Ureter (tissue), 1 donor: ENCODE data around the gene ATP2B3. TPM values are rescaled to one million over a fixed set of nuclear protein-coding genes. Genes with fewer than 3 reads are reported as not detected.

Experiments
- DNase-seq: peaks from one replicate; pipeline ENCODE4 v3.0.0-alpha.2; 2020; ENCODE audit warnings: low spot score
- total RNA-seq: library from RNA; stranded (reverse); gene quantifications from one replicate; pipeline ENCODE4 v1.2.4, GENCODE V29; 2023
- donor health status: DM: yes; HTN: yes; CAD: no.

The ATP2B3 gene
- total RNA-seq, 1 donor from 2014 or later = not detected

DNA sequence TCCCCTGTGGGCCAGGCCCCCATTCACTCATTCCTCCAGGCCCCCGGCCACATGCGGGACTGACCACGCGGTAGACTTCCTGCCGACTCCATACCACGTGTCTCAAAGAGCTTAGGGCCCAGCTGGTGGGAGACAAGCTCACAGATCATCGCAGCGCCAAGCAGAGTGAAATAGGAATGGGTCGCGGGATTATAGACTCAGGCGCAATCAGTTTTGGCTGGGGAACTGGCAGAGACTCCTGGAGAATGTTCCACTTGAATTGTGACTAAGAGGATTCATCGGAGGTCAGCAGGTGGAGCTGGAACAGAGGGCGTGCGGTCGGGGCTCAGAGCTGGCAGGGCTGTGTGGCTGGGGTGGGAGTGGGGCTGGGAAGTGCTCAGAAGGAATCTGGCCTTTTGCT, 15.6 kb downstream of the ATP2B3 start:
- DNase-seq = no peak

DNA sequence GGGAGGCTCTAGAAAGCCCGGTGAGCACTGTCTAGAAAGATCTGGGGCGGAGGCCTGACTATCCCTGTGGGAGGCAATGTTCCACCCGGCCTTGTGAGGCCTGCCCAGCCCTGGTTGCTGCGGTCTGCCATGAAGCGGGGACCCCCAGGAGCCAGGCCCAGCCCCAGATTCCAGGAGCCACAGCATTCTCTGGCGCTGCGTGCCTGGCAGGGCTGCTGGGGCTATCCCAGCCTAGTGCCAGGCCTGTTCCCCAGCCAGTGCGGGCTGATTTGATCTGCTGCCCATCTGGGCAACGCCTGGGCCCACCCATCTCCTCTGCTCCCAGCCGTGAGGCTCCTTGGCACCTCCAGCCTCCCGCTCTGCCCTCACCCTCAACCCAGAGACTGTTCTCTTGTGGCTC, 19.6 kb downstream of the ATP2B3 start:
- no peak for DNase-seq

DNA sequence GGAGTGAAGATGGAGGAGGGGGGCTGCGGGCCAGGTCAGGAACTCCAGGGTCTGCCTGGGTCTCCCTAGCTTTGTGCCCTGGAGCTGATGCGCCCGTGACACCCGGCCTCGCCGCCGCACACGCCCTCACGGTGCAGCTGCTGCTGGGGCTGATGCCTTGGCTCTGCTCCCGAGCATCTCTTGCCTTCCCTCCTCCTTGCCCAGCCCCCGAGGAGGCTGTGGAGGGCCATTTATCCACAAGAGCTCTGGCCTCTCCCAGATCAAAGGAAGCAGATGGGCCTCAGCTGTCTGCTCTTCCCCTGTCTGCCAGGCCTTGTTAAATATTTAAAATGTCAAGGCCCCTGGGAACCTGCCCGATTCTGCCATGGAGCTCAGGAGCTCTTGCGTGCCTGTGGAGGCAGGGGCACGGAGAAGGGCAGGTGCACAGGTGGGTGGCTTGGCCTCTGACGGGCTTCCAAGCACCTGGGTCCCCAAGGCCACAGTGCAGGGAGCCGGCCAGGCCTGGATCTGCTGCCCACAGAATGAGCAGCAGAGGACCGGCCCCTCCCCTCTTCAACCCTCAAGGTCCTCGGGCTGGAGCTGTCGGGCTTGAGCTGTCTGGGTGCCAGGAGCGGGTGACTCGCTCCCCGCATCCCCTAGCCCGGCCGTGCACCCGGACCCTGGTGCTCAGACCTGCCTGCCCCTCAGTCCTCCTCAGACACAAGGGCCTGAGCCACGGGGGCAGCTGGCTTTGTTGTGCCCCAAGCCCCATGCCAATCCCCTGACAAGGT, 20.3 kb downstream of the ATP2B3 start:
- no peak for DNase-seq

DNA sequence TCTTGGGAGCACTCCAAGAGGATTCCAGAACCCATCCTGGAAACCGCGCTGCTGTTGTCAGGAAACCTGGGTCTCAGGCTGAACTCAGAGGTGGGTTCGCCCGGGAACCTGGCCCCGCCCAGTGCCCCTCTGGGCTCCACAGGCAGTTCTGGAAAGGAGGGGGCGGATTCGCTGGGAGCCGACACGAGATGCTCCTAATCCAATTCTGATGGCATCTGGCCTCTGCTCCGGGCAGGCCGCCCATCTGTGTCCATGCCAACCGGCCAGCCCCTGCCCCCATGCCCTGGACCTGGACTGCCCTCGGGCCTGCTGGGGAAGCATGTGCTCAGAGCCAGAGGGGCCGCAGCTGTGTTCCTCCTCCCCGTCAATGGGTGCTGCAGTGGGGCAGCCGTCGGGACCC, 21.0 kb downstream of the ATP2B3 start:
- DNase-seq = no peak

DNA sequence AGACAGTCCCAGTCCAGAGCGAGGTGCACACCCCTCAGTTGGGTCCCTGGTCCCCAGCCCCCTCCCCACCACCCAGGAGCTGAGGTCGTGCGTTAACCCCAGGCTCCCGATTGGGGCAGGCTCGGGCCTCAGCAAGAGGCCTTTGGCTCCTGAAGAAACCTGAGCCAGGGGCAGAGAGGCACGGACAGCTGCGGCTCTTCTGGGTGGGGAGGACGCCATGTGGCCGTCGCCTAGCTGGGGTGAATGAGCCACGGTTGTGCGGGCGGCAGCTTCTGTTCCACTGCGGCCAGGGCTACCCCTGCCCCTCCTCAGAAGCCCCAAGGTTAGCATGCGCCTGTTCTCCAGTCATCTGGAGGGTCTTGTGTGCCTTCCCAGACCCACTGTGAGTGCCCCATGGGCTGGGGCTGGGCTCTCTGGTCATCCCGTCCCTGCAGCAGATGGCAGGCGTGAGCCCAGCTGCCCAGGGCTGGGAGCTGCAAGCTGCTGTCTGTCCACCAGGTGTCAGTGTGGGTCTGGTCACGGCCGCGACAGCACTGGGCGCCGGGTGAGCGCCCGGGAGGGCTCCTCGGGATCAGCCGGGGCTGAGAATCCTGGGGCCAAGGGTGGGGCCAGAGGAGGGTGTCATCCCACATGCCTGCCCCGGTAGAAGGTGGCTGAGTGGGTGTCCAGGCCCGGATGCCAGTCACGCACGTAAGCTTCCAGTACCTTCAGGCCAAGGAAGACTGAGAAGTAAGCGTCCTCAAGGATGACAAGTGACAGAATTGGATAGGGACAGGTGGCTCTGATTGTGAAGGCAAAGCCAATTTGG, 21.9 kb downstream of the ATP2B3 start:
- peak; percentile 75 for DNase-seq

DNA sequence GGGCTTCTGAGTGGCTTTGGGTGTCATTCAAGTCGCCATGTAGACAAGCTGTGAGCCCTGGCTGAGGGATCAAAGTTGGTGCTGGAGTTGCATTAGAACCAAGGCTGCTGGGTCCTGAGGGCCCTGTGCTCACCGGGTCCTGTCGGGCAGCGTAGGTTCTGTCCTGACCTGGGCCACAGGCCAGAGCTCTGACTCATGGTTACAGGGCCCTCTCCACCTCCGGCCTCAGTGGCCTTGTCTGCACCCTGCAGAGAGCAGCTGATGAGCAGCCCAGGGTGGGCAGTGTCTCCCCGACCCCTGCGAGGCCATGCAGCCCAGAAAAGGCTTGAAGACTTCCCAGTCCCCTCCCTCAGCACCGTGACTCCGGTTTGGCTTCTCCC, 22.5 kb downstream of the ATP2B3 start:
- no peak for DNase-seq

DNA sequence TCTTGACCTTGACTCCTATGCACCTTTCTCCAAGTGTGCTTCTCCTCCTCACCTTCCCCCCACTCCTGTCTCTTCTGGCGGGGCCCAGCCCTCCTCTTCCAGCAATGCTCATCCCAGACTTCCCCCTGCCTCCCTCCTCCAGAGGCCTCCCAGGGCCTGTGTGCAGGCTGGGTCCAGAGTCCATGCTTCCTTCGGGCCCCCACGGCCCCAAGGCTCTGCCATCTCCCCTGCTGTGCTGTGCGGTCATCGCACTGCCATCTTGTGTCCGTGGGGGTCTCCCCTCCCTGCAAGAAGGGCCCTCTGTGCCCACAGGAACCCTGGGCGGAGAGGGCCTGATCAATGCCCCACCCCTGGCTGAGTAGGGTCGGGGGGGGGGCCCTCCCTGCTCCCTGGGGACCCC, 27.3 kb downstream of the ATP2B3 start:
- no peak for DNase-seq

DNA sequence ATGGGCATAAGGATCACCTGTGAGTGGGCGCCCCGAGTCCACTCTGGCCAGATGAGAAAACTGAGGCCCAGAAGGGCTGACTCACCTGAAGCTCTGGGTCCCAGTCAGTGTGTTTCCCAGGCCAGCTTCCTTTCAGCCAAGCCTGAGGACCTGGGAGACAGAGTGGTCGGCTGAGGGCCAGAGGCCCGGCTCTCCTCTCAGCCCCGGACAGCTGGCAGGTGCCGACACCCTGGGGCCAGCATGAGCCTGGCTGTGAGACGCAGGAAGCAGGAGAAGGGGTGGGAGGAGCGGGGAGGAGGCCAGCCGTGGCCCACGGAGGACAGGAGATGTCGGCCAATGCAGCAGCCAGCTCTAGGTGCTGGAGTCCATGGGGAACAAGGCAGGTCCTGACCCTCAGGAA, 28.9 kb downstream of the ATP2B3 start:
- DNase-seq = no peak

DNA sequence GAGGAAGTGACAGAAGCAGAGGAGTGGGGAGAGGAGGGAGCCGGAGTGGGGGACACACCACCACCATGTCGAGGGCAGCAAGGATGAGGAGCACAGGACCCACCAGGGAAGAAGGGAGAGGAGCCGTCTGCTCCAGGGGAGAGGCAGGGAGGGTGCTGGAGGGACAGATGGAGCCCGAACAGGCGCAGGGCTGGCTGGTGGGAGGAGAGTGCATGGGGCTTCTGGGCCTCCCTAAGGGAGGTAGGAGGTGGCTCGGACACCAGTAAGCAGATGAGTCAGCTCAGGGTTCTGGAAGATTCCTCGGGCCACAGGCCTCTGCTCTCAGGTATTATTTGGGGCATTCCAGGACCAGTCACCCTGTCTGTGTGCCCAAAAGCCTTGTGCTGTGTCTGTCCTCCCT, 29.8 kb downstream of the ATP2B3 start:
- DNase-seq = no peak

DNA sequence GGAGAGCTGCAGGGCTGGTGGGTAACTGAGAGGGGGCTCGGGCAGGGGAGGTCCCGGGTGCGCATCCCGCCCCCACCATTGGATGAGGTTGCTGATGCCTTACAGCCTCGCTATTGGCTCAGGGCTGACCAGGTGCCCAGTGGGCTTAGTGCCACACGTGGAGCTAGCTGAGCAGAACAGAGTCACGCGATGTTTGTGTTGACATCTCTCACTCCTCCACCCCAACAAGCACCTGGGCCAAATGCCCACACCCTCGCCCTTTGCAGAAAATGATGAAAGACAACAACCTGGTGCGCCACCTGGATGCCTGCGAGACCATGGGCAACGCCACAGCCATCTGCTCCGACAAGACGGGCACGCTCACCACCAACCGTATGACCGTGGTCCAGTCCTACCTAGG, 31.8 kb downstream of the ATP2B3 start:
- DNase-seq = no peak

DNA sequence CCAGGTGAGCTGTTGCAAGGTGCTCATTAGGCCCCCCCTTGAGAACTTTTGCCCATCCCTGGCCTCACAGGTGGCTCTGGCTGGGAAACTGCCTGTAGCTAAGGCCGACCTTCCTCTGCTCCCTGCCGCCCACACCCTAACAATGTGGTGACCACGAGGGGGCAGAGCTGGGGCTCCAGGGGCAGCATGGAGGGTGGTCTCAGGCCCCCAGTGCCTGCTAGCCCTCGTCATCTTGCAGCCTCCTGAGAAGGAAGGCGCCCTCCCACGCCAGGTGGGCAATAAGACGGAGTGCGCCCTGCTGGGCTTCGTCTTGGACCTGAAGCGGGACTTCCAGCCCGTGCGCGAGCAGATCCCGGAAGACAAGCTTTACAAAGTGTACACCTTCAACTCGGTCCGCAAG, 32.4 kb downstream of the ATP2B3 start:
- no peak for DNase-seq

DNA sequence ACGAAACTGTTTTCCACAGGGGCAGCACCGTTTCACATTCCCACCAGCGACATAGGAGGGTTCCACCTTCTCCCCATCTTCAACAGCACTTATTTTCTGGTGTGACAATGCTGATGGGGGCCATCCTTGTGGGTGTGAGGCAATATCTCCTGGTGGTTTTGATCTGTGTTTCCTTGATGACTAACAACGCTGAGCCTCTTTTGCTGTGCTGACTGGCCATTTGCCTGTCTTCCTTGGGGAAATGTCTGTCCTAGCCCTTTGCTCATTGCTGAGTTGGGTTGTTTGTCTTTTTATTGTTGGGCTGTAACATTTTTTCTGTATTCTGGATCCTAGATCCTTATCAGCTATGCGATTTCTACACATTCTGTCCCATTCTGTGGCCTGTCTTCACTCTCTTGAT, 33.7 kb downstream of the ATP2B3 start:
- DNase-seq = no peak

DNA sequence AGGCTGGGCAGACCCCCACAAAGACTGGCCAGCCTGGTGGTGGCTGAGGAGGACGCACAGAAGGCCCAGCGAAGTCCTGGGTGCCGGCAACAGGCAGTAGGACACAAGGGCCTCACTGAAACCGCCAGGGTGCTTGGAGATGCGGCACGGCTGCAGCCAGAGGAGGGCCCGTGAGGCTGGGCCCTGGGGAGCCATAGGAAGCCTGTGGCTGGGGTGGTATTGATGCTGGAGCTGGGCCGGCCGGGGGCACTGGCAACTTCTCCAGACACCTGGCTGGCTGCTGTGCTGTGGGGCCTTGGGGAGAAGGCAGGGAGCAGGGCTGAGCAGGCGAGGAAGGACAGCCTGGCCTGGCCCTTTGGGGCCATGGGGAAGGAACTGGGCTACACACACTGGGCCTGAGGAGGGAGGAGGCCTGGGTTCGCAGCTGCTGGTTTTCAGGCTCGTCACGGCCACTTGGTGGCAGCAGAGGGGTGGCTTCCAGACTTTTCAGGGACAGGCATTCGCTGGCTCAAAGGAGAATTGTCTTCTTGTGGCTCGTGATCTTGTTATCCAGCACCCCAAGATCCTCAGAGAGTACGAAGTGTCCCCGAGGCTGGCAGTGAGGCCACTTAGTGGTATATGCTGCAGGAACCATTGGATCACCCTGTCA, 37.2 kb downstream of the ATP2B3 start:
- peak; percentile 73 for DNase-seq

DNA sequence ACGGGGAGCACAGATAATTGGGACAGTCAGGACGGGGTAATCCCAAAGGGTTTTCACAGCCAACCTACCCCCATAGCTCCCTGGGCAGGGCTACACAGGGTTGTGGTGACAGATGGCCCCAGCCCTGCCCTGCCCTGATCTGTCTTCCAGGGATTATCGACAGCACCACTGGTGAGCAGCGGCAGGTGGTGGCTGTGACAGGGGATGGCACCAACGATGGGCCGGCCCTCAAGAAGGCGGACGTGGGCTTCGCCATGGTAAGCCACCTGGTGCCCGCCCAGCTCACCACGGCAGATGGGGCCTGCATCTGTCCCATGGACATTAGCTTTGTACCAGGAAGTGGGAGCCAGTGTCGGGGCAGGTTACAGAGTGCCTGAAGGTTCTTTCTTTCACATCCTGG, 39.3 kb downstream of the ATP2B3 start:
- no peak for DNase-seq

DNA sequence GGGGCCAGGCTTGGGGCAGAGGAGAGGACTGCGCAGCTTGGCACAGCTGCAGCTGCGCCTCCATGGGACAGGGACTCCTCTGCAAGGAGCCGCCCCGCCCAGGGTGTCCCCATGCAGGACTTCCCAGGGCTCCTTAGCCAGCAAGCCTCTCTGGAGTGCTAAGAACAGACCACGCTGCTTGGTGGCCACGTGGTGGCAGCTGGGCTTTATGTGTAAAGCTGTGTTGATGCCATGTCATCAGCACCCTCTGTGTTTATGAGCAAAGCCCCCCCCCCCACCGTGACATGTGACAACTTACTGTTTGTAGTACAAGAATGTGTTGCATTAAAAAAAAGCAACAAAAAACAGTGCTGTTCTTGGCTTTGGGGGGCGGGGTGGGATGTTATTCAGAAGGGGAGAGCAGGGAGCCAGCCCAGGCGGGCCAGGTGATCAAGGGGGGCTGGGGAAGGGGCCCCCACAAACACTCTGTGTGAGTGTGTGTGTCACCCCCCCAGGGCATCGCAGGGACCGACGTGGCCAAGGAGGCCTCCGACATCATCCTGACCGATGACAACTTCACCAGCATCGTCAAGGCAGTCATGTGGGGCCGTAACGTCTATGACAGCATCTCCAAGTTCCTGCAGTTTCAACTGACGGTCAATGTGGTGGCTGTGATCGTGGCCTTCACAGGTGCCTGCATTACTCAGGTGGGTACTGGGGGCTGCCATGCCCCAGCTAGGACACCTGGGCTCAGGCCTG, 40.3 kb downstream of the ATP2B3 start:
- no peak for DNase-seq

DNA sequence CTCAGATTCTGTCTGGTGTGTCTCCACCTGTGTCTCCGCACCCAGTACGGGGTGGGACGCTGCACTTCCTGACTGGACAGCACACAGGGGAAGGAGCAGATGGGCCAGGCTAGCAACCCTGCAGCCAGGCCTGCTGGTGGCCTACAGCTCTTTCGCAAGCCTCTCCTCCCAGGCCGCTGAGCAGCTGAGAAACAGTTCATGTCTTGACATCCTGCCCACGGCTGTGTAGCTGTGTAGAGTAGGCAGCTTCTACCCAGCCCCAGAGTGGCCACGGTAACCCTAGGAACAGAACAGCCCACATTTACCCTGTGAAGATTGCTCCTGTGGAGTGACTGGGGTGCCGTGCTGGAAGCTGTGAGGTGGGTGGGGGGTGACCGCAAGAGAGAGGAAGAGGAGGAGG, 42.6 kb downstream of the ATP2B3 start:
- no peak for DNase-seq

DNA sequence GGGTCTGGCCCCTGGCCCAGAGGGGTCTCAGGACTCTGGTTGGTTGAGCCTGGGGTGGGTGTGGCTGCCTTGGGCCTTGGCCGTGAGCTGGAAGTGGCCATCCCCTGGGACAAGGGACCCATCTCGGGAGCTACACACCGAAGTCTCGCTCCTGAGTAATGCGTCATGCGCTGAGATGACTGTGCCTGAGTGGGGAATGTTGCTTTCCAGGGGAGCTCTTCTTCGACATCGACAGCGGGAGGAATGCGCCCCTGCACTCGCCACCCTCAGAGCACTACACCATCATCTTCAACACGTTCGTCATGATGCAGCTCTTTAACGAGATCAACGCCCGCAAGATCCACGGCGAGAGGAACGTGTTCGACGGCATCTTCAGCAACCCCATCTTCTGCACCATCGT, 43.0 kb downstream of the ATP2B3 start:
- no peak for DNase-seq

DNA sequence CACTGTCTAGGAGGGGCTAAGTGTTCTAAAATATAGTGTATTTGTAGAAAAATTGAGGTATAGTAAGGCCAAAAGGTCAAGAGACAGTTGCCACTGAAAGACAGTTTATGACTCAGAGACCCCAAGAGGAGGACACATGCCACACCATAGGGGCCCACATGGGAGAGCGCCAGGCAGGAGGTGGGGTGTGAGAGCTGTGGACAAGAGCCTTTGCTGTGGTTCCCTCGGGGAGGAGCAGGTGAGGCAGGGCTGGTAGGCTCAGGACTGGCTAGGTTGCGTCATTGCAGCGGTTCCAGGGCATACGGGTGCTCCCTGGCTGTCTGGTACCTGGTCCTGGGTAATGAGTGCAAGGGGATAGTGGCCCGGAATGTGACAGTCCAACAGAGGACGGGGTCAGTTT, 43.9 kb downstream of the ATP2B3 start:
- no peak for DNase-seq

DNA sequence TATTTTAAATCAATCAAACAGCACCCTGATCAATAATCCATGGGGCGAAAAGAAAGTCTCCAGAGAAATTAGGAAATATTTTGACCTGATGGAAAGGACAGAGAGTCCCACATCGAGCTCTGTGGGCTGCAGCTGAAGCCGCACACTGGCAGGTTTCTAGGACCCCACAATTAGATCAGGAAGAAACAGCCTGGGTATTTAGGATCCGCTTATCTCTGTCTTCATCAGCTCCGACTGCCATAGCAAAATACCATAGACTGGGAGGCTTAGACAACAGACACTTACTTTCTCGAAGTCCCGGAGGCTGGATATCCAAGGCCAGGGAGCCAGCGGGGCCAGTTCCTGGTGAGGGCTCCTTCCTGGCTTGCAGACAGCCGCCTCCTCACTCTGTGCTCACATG, 45.1 kb downstream of the ATP2B3 start:
- DNase-seq = no peak

DNA sequence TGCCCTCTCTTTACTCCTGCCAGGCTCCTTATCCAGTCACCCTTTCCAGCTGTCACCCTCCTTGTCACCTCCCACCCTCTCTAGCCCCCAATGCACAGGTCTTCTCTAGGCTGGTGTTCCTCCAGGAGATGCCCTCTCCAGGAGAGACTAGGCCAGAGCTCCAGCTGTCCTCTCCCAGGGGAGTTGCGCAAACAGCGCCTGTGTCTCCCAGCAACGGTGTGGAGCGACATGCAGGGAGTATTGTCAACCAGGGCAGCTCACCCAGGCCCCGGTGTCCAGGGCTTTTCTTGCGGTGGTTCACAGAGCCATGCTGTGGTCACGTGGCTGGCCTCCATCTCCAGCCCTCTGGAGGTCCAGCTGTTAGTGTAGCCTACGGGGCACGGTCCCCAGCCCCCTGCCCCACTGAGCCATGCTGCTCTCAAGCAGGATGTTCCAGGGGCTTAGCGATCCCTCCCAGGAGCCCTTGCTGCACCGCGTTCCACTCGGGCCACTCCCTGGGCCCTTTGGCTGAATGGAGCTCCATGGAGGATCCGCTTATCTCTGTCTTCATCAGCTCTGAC, 46.7 kb downstream of the ATP2B3 start:
- no peak for DNase-seq

DNA sequence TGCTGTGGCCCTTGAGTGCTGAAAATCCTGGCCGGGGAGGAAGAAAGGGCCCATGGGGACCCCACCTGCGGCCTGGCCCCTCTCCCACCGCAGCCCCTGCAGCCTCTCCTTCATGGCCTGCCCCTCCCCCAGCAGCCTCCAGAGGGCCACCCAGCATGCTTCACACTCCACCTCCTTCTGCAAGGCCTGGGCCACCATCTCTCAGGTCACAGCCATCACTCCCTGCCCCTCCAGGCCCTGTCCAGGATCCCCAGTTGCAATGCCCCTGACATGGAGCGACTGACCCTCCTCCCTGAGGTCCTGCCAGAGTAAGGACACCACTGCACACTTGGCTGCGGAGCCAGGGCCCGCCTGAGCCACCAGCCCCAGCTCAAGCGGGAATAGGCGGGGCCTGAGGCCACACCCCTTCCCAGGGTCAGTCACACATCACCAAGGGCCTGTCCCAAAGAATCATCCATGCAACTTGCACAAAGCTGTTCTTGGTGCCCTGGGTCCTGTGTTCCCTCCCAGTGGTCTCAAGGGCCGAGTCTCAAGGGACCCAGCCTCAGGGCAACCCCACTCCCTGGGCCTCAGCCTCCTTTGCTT, 48.6 kb downstream of the ATP2B3 start:
- DNase-seq = no peak
